Measurements from ENCODE around the gene LRRC56. TPM values are rescaled to one million over a fixed set of nuclear protein-coding genes. Genes with fewer than 3 reads are reported as not detected.

LRRC56 gene
- polyA plus RNA-seq, 4 donors: 3.3 to 5.2 (median 4.1) TPM

- DNase-seq (ENCODE audit: low read depth in 4 of 4, low spot score in 3 of 4): no peak
Measured at GRCh38 chr11:537622-538430, 499 bp downstream of the LRRC56 start.

- DNase-seq (ENCODE audit: low read depth in 4 of 4, low spot score in 3 of 4): no peak
Measured at GRCh38 chr11:538431-539051, 1.2 kb downstream of the LRRC56 start.

GRCh38 chr11:539971-540481, 2.7 kb downstream of the LRRC56 start:
- DNase-seq (ENCODE audit: low read depth in 4 of 4, low spot score in 3 of 4): no peak

- DNase-seq (ENCODE audit: low read depth in 4 of 4, low spot score in 3 of 4): no peak
Measured at GRCh38 chr11:540583-541432, 3.5 kb downstream of the LRRC56 start.

- DNase-seq (ENCODE audit: low read depth in 4 of 4, low spot score in 3 of 4): no peak
Measured at GRCh38 chr11:541433-541885, 4.1 kb downstream of the LRRC56 start.

- DNase-seq (ENCODE audit: low read depth in 4 of 4, low spot score in 3 of 4): no peak
Measured at GRCh38 chr11:544817-545166, 7.5 kb downstream of the LRRC56 start.

- no peak for DNase-seq (ENCODE audit: low read depth in 4 of 4, low spot score in 3 of 4)
Measured at GRCh38 chr11:545171-545570, 7.8 kb downstream of the LRRC56 start.

GRCh38 chr11:548700-549603, 11.6 kb downstream of the LRRC56 start:
- DNase-seq (ENCODE audit: low read depth in 4 of 4, low spot score in 3 of 4): no peak

- DNase-seq (ENCODE audit: low read depth in 4 of 4, low spot score in 3 of 4): no peak
Measured at GRCh38 chr11:550021-550745, 12.9 kb downstream of the LRRC56 start.

GRCh38 chr11:550746-551085, 13.4 kb downstream of the LRRC56 start:
- no peak for DNase-seq (ENCODE audit: low read depth in 4 of 4, low spot score in 3 of 4)

GRCh38 chr11:551131-551530, 13.8 kb downstream of the LRRC56 start:
- no peak for DNase-seq (ENCODE audit: low read depth in 4 of 4, low spot score in 3 of 4)

GRCh38 chr11:551596-551995, 14.3 kb downstream of the LRRC56 start:
- no peak for DNase-seq (ENCODE audit: low read depth in 4 of 4, low spot score in 3 of 4)

GRCh38 chr11:553083-553987, 16.0 kb downstream of the LRRC56 start:
- DNase-seq (ENCODE audit: low read depth in 4 of 4, low spot score in 3 of 4): no peak

- DNase-seq (ENCODE audit: low read depth in 4 of 4, low spot score in 3 of 4): no peak
Measured at GRCh38 chr11:553988-554340, 16.6 kb downstream of the LRRC56 start.

GRCh38 chr11:554428-555226, 17.3 kb downstream of the LRRC56 start:
- DNase-seq (ENCODE audit: low read depth in 4 of 4, low spot score in 3 of 4): no peak

- no peak for DNase-seq (ENCODE audit: low read depth in 4 of 4, low spot score in 3 of 4)
Measured at GRCh38 chr11:555227-555779, 18.0 kb downstream of the LRRC56 start.

All from right renal pelvis (tissue), 4 donors.